WTC11 (cell line): ENCODE results near the gene PLEK. TPM values are rescaled to one million over a fixed set of nuclear protein-coding genes. Genes with fewer than 3 reads are reported as not detected.

Experiments
- ATAC-seq: fragments of 200-7000 bp; cut with Tn5 transposase; 2 replicates; pipeline ENCODE4 v1.10.0; 2021; ENCODE audit warnings: mild to moderate bottlenecking, moderate library complexity
- CTCF ChIA-PET: fragments of 300-600 bp; sonication (Branson Sonifier 250); formaldehyde crosslinking; loops from one replicate; lab custom pipeline; 2021; ENCODE audit warnings: antibody characterized with exemption; lab: Charles Lee
- POLR2A ChIA-PET: fragments of 350-600 bp; sonication (Branson Sonifier 250); formaldehyde crosslinking; loops from one replicate; lab custom pipeline; 2021; ENCODE audit warnings: antibody characterized with exemption; lab: Charles Lee
- DNase-seq: peaks from one replicate; pipeline ENCODE4 v3.0.0; 2021; ENCODE audit warnings: low spot score
- H3K27ac Mint-ChIP-seq: 2 replicates; pipeline ENCODE4 v1.8.0; 2021; ENCODE audit warnings: mixed read lengths
- H3K27me3 Mint-ChIP-seq: 2 replicates; pipeline ENCODE4 v1.8.0; 2021; ENCODE audit warnings: low read depth, mild to moderate bottlenecking, moderate library complexity, mixed read lengths
- H3K36me3 Mint-ChIP-seq: 2 replicates; pipeline ENCODE4 v1.8.0; 2021; ENCODE audit warnings: mixed read lengths
- H3K4me1 Mint-ChIP-seq: 2 replicates; pipeline ENCODE4 v1.8.0; 2022; ENCODE audit warnings: mixed read lengths
- H3K4me3 Mint-ChIP-seq: 2 replicates; pipeline ENCODE4 v1.8.0; 2021; ENCODE audit warnings: mild to moderate bottlenecking, moderate library complexity, mixed read lengths
- H3K9me3 Mint-ChIP-seq: 2 replicates; pipeline ENCODE4 v1.8.0; 2021; ENCODE audit warnings: mixed read lengths
- AR ChIP-seq: fragments of 250-450 bp; sonication (Bioruptor Pico); IDR thresholded peaks from 2 replicates; pipeline ENCODE4 v1.9.0; 2021; ENCODE audit warnings: mild to moderate bottlenecking
- CREM ChIP-seq: sonication (generic); formaldehyde crosslinking; IDR thresholded peaks from 2 replicates; pipeline ENCODE4 v1.8.1; 2022; ENCODE audit warnings: mild to moderate bottlenecking, missing genetic modification reagents, moderate library complexity
- EMX1 ChIP-seq: fragments of 250-450 bp; sonication (Bioruptor Pico); IDR thresholded peaks from 2 replicates; pipeline ENCODE4 v1.8.0; 2021; ENCODE audit warnings: mild to moderate bottlenecking
- ERG ChIP-seq: fragments of 250-450 bp; sonication (Bioruptor Pico); IDR thresholded peaks from 2 replicates; pipeline ENCODE4 v1.8.0; 2021; ENCODE audit warnings: mild to moderate bottlenecking
- JAZF1 ChIP-seq: fragments of 250-450 bp; sonication (Bioruptor Pico); IDR thresholded peaks from 2 replicates; pipeline ENCODE4 v1.9.0; 2021; ENCODE audit warnings: moderate library complexity, mild to moderate bottlenecking, inconsistent platforms
- NR2C2 ChIP-seq: sonication (generic); formaldehyde crosslinking; IDR thresholded peaks from 2 replicates; pipeline ENCODE4 v1.8.0; 2022; ENCODE audit warnings: mild to moderate bottlenecking, missing genetic modification reagents
- PREB ChIP-seq: sonication (generic); formaldehyde crosslinking; IDR thresholded peaks from 2 replicates; pipeline ENCODE4 v1.8.1; 2022; ENCODE audit warnings: mild to moderate bottlenecking, missing genetic modification reagents, moderate library complexity, borderline replicate concordance
- SMAD3 ChIP-seq: sonication (generic); formaldehyde crosslinking; IDR thresholded peaks from 2 replicates; pipeline ENCODE4 v1.8.0; 2022; ENCODE audit warnings: missing genetic modification reagents, mild to moderate bottlenecking, borderline replicate concordance
- SOX15 ChIP-seq: fragments of 250-450 bp; sonication (Bioruptor Pico); IDR thresholded peaks from 2 replicates; pipeline ENCODE4 v1.9.0; 2021; ENCODE audit warnings: mild to moderate bottlenecking
- TEAD1 ChIP-seq: sonication (generic); formaldehyde crosslinking; IDR thresholded peaks from 2 replicates; pipeline ENCODE4 v1.8.0; 2022; ENCODE audit warnings: mild to moderate bottlenecking, missing genetic modification reagents
- total RNA-seq: library from RNA; stranded (reverse); gene quantifications from 3 replicates; pipeline ENCODE4 v1.2.3, GENCODE V29; 2021
- TF ChIP-seq, protein P1 (sequence below): sonication (generic); formaldehyde crosslinking; IDR thresholded peaks from 2 replicates; pipeline ENCODE4 v1.8.0; 2023; ENCODE audit warnings: missing genetic modification reagents, mild to moderate bottlenecking, borderline replicate concordance
- TF ChIP-seq, protein P2 (sequence below): sonication (generic); formaldehyde crosslinking; conservative IDR thresholded peaks from 2 replicates; pipeline ENCODE4 v1.8.1; 2023; ENCODE audit warnings: mild to moderate bottlenecking, low read depth, missing genetic modification reagents, moderate library complexity
- TF ChIP-seq, protein P3 (sequence below): fragments of 250-450 bp; sonication (Bioruptor Pico); IDR thresholded peaks from 2 replicates; pipeline ENCODE4 v1.9.0; 2021; ENCODE audit warnings: mild to moderate bottlenecking
- TF ChIP-seq, protein P4 (sequence below): sonication (generic); formaldehyde crosslinking; IDR thresholded peaks from 2 replicates; pipeline ENCODE4 v1.8.1; 2023; ENCODE audit warnings: mild to moderate bottlenecking, moderate library complexity, missing genetic modification reagents
- TF ChIP-seq, protein P5 (sequence below): sonication (generic); formaldehyde crosslinking; IDR thresholded peaks from 2 replicates; pipeline ENCODE4 v1.8.0; 2022; ENCODE audit warnings: mild to moderate bottlenecking, missing genetic modification reagents
- TF ChIP-seq, protein P6 (sequence below): sonication (generic); formaldehyde crosslinking; IDR thresholded peaks from 2 replicates; pipeline ENCODE4 v1.8.1; 2023; ENCODE audit warnings: mild to moderate bottlenecking, missing genetic modification reagents, borderline replicate concordance

The PLEK gene
- total RNA-seq, 1 experiment from 2014 or later: 0.26 TPM

DNA sequence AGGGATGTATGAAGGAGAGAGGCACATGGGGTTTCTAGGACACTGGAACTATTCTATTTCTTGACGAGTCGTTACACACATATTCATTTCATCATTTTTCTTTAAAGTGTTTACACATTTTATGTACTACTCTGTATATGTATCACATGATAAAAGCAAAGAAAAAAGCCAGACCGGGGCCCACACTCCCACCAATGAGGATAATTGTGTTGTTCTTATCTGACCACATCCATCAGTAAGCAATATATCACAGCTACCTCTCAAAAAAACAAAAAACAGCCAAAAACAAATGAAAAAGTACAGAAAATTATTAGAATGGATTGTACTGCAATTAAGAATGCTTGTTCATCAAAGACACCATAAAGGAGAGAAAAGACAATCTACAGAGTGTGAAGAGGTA is 31.2 kb upstream of the PLEK start (continued):
- no peak for TF ChIP-seq TEAD1 (CRISPR knock-in tag)
- no peak for TF ChIP-seq EMX1
- TF ChIP-seq PREB (CRISPR knock-in tag): no peak
- TF ChIP-seq, protein P1, sequence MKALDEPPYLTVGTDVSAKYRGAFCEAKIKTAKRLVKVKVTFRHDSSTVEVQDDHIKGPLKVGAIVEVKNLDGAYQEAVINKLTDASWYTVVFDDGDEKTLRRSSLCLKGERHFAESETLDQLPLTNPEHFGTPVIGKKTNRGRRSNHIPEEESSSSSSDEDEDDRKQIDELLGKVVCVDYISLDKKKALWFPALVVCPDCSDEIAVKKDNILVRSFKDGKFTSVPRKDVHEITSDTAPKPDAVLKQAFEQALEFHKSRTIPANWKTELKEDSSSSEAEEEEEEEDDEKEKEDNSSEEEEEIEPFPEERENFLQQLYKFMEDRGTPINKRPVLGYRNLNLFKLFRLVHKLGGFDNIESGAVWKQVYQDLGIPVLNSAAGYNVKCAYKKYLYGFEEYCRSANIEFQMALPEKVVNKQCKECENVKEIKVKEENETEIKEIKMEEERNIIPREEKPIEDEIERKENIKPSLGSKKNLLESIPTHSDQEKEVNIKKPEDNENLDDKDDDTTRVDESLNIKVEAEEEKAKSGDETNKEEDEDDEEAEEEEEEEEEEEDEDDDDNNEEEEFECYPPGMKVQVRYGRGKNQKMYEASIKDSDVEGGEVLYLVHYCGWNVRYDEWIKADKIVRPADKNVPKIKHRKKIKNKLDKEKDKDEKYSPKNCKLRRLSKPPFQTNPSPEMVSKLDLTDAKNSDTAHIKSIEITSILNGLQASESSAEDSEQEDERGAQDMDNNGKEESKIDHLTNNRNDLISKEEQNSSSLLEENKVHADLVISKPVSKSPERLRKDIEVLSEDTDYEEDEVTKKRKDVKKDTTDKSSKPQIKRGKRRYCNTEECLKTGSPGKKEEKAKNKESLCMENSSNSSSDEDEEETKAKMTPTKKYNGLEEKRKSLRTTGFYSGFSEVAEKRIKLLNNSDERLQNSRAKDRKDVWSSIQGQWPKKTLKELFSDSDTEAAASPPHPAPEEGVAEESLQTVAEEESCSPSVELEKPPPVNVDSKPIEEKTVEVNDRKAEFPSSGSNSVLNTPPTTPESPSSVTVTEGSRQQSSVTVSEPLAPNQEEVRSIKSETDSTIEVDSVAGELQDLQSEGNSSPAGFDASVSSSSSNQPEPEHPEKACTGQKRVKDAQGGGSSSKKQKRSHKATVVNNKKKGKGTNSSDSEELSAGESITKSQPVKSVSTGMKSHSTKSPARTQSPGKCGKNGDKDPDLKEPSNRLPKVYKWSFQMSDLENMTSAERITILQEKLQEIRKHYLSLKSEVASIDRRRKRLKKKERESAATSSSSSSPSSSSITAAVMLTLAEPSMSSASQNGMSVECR (CRISPR knock-in tag): no peak
- no peak for TF ChIP-seq AR (CRISPR knock-in tag)
- TF ChIP-seq, protein P2, sequence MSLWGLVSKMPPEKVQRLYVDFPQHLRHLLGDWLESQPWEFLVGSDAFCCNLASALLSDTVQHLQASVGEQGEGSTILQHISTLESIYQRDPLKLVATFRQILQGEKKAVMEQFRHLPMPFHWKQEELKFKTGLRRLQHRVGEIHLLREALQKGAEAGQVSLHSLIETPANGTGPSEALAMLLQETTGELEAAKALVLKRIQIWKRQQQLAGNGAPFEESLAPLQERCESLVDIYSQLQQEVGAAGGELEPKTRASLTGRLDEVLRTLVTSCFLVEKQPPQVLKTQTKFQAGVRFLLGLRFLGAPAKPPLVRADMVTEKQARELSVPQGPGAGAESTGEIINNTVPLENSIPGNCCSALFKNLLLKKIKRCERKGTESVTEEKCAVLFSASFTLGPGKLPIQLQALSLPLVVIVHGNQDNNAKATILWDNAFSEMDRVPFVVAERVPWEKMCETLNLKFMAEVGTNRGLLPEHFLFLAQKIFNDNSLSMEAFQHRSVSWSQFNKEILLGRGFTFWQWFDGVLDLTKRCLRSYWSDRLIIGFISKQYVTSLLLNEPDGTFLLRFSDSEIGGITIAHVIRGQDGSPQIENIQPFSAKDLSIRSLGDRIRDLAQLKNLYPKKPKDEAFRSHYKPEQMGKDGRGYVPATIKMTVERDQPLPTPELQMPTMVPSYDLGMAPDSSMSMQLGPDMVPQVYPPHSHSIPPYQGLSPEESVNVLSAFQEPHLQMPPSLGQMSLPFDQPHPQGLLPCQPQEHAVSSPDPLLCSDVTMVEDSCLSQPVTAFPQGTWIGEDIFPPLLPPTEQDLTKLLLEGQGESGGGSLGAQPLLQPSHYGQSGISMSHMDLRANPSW (CRISPR knock-in tag): no peak
- TF ChIP-seq SMAD3: no peak
- TF ChIP-seq SOX15 (CRISPR knock-in tag): no peak

- Mint-ChIP-seq H3K4me3 (no peak overlapping the region), H3K27ac (no peak overlapping the region), H3K27me3 (no peaks in the 10 kb centered on the region), H3K4me1 (peaks cover 18% of the 10 kb centered on the region), H3K9me3 (0 out of 2 replicates have a peak, but pooled peaks cover 5% of the 10 kb centered on the region), H3K36me3 (no peaks in the 10 kb centered on the region)
- ATAC-seq (no peak), DNase-seq (no peak)
- ChIA-PET POLR2A (no interaction called here), CTCF (interaction anchor here (0.7 kb wide), 1 partner anchor 102 kb away, joined by 3 read pairs; no protein-coding TSS in a partner anchor)
- TF ChIP-seq, protein P3, sequence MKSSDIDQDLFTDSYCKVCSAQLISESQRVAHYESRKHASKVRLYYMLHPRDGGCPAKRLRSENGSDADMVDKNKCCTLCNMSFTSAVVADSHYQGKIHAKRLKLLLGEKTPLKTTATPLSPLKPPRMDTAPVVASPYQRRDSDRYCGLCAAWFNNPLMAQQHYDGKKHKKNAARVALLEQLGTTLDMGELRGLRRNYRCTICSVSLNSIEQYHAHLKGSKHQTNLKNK: no peak
- no peak for TF ChIP-seq CREM (CRISPR knock-in tag)
- no peak for TF ChIP-seq ERG (CRISPR knock-in tag)
- TF ChIP-seq NR2C2 (CRISPR knock-in tag): no peak
- TF ChIP-seq, protein P4, sequence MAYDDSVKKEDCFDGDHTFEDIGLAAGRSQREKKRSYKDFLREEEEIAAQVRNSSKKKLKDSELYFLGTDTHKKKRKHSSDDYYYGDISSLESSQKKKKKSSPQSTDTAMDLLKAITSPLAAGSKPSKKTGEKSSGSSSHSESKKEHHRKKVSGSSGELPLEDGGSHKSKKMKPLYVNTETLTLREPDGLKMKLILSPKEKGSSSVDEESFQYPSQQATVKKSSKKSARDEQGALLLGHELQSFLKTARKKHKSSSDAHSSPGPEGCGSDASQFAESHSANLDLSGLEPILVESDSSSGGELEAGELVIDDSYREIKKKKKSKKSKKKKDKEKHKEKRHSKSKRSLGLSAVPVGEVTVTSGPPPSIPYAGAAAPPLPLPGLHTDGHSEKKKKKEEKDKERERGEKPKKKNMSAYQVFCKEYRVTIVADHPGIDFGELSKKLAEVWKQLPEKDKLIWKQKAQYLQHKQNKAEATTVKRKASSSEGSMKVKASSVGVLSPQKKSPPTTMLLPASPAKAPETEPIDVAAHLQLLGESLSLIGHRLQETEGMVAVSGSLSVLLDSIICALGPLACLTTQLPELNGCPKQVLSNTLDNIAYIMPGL (CRISPR knock-in tag): no peak
- no peak for TF ChIP-seq JAZF1 (CRISPR knock-in tag)
- TF ChIP-seq, protein P5, sequence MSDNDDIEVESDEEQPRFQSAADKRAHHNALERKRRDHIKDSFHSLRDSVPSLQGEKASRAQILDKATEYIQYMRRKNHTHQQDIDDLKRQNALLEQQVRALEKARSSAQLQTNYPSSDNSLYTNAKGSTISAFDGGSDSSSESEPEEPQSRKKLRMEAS (CRISPR knock-in tag): no peak
- TF ChIP-seq, protein P6, sequence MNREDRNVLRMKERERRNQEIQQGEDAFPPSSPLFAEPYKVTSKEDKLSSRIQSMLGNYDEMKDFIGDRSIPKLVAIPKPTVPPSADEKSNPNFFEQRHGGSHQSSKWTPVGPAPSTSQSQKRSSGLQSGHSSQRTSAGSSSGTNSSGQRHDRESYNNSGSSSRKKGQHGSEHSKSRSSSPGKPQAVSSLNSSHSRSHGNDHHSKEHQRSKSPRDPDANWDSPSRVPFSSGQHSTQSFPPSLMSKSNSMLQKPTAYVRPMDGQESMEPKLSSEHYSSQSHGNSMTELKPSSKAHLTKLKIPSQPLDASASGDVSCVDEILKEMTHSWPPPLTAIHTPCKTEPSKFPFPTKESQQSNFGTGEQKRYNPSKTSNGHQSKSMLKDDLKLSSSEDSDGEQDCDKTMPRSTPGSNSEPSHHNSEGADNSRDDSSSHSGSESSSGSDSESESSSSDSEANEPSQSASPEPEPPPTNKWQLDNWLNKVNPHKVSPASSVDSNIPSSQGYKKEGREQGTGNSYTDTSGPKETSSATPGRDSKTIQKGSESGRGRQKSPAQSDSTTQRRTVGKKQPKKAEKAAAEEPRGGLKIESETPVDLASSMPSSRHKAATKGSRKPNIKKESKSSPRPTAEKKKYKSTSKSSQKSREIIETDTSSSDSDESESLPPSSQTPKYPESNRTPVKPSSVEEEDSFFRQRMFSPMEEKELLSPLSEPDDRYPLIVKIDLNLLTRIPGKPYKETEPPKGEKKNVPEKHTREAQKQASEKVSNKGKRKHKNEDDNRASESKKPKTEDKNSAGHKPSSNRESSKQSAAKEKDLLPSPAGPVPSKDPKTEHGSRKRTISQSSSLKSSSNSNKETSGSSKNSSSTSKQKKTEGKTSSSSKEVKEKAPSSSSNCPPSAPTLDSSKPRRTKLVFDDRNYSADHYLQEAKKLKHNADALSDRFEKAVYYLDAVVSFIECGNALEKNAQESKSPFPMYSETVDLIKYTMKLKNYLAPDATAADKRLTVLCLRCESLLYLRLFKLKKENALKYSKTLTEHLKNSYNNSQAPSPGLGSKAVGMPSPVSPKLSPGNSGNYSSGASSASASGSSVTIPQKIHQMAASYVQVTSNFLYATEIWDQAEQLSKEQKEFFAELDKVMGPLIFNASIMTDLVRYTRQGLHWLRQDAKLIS (CRISPR knock-in tag): no peak
Measured at GRCh38 chr2:68336192-68336591, 28.9 kb upstream of the PLEK start.
